Stimulated activated naive CD8-positive, alpha-beta T cell treated with anti-CD3 and anti-CD28 coated beads, Interleukin-15, amount 100 ng/mL, for 72 hours (primary cell): ENCODE data around the gene KRTAP20-4.

ENCODE experiments used
- ATAC-seq: fragments of 150-1000 bp; cut with Tn5 transposase; 2 replicates; pipeline ENCODE4 v1.10.0; 2021; ENCODE audit warnings: mild to moderate bottlenecking, moderate library complexity
- DNase-seq, 2 donors: peaks; one replicate each; pipeline ENCODE4 v3.0.0; 2021 to 2022
- H3K27ac Mint-ChIP-seq, 2 donors: one replicate each; pipeline ENCODE4 v1.8.0; 2022; ENCODE audit warnings: mild to moderate bottlenecking in 2 of 2, mixed read lengths in 2 of 2, moderate library complexity in 2 of 2
- H3K27me3 Mint-ChIP-seq: one replicate; pipeline ENCODE4 v1.8.0; 2022; ENCODE audit warnings: mixed read lengths
- H3K4me1 Mint-ChIP-seq: one replicate; pipeline ENCODE4 v1.8.0; 2022; ENCODE audit warnings: mild to moderate bottlenecking, mixed read lengths
- H3K4me3 Mint-ChIP-seq, 2 donors: one replicate each; pipeline ENCODE4 v1.8.0; 2022; ENCODE audit warnings: mild to moderate bottlenecking in 2 of 2, mixed read lengths in 2 of 2, moderate library complexity in 1 of 2
- H3K9me3 Mint-ChIP-seq, 2 donors: one replicate each; pipeline ENCODE4 v1.8.0; 2022; ENCODE audit warnings: mixed read lengths in 2 of 2

KRTAP20-4 gene

GRCh38 chr21:30625449-30626165 is 5.2 kb downstream of the KRTAP20-4 start:
- ATAC-seq, result no peak
- H3K9me3 Mint-ChIP-seq, result no peaks in the 10 kb centered on the region

GRCh38 chr21:30628109-30628508 is 7.7 kb downstream of the KRTAP20-4 start:
- Mint-ChIP-seq H3K27ac (no peak overlapping the region), H3K4me3 (no peak overlapping the region), H3K27me3 (no peaks in the 10 kb centered on the region), H3K9me3 (no peaks in the 10 kb centered on the region), H3K4me1 (no peaks in the 10 kb centered on the region)
- no peak for DNase-seq
- no peak for ATAC-seq

More at GRCh38 chr21:30625449-30626165, 5.2 kb downstream of the KRTAP20-4 start:
- Mint-ChIP-seq H3K4me3 (no peak overlapping the region), H3K27me3 (no peaks in the 10 kb centered on the region), H3K27ac (no peak overlapping the region), H3K4me1 (no peaks in the 10 kb centered on the region)
- DNase-seq, result no peak

- ATAC-seq (no peak), DNase-seq (no peak)
- H3K27me3 Mint-ChIP-seq, result no peaks in the 10 kb centered on the region
- no peaks in the 10 kb centered on the region for H3K9me3 Mint-ChIP-seq
- H3K27ac Mint-ChIP-seq, result no peak overlapping the region
- no peaks in the 10 kb centered on the region for H3K4me1 Mint-ChIP-seq
- H3K4me3 Mint-ChIP-seq, result no peak overlapping the region
These were observed 8.8 kb downstream of the KRTAP20-4 start for GRCh38 chr21:30629200-30629599.

- no peaks in the 10 kb centered on the region for H3K9me3 Mint-ChIP-seq
- DNase-seq (no peak), ATAC-seq (no peak)
- H3K4me3 Mint-ChIP-seq, result no peak within 1 kb of the TSS
- H3K27ac Mint-ChIP-seq, result no peak within 1 kb of the TSS
- H3K27me3 Mint-ChIP-seq, result no peaks in the 10 kb centered on the region
- H3K4me1 Mint-ChIP-seq, result no peaks in the 10 kb centered on the region
These were observed 14.5 kb downstream of the KRTAP20-4 start, which contains the start of gene KRTAP20-2 for GRCh38 chr21:30634906-30635305. TSS of gene KRTAP20-2 (plus strand) at chr21:30635206. CDS start at chr21:30635264, 58 bp downstream.

GRCh38 chr21:30638686-30639085 is 18.3 kb downstream of the KRTAP20-4 start:
- DNase-seq (no peak), ATAC-seq (no peak)
- Mint-ChIP-seq H3K27ac (no peak overlapping the region), H3K27me3 (no peaks in the 10 kb centered on the region), H3K4me1 (no peaks in the 10 kb centered on the region), H3K4me3 (no peak overlapping the region), H3K9me3 (peaks cover 0 to 4% of the 10 kb centered on the region in 2 donors)

- no peak for ATAC-seq
- no peaks in the 10 kb centered on the region for H3K4me1 Mint-ChIP-seq
- peaks cover 8 to 11% of the 10 kb centered on the region in 2 donors for H3K9me3 Mint-ChIP-seq
- DNase-seq, result no peak
- no peak within 1 kb of the TSS for H3K4me3 Mint-ChIP-seq
- H3K27ac Mint-ChIP-seq, result no peak within 1 kb of the TSS
- H3K27me3 Mint-ChIP-seq, result no peaks in the 10 kb centered on the region
These were observed 22.1 kb downstream of the KRTAP20-4 start, which contains the start of gene KRTAP20-3 for GRCh38 chr21:30642564-30642963. TSS of gene KRTAP20-3 (plus strand) at chr21:30642864.

GRCh38 chr21:30646904-30647414 is 26.5 kb downstream of the KRTAP20-4 start:
- H3K4me1 Mint-ChIP-seq, result no peaks in the 10 kb centered on the region
- H3K4me3 Mint-ChIP-seq, result no peak overlapping the region
- H3K27ac Mint-ChIP-seq, result no peak overlapping the region
- no peaks in the 10 kb centered on the region for H3K27me3 Mint-ChIP-seq
- H3K9me3 Mint-ChIP-seq, result peaks cover 8 to 11% of the 10 kb centered on the region in 2 donors
- DNase-seq (no peak), ATAC-seq (no peak)

- DNase-seq, result no peak
- no peak overlapping the region for H3K27ac Mint-ChIP-seq
- H3K4me1 Mint-ChIP-seq, result no peaks in the 10 kb centered on the region
- no peaks in the 10 kb centered on the region for H3K27me3 Mint-ChIP-seq
- no peak for ATAC-seq
- H3K4me3 Mint-ChIP-seq, result no peak overlapping the region
- peaks cover 0 to 5% of the 10 kb centered on the region in 2 donors for H3K9me3 Mint-ChIP-seq
These were observed 32.5 kb downstream of the KRTAP20-4 start for GRCh38 chr21:30652891-30653290.

GRCh38 chr21:30668776-30669175 is 48.3 kb downstream of the KRTAP20-4 start:
- Mint-ChIP-seq H3K4me1 (no peaks in the 10 kb centered on the region), H3K27me3 (peaks cover 15% of the 10 kb centered on the region), H3K4me3 (no peak overlapping the region), H3K27ac (no peak overlapping the region), H3K9me3 (peaks cover 15 to 20% of the 10 kb centered on the region in 2 donors)
- DNase-seq (no peak), ATAC-seq (no peak)
